HG03457 (cell line): ENCODE measurements around the gene RAN.
"Not testable (repeated sequence)": the region's sequence is repeated elsewhere in the genome, so short reads cannot be mapped to it uniquely, and the experiment has no call there.

Experiments
- ATAC-seq: cut with Tn5 transposase; IDR thresholded peaks from one replicate; pipeline ENCODE4 v1.9.1; 2021; ENCODE audit warnings: moderate number of reproducible peaks; ENCODE audit not compliant: unreplicated experiment

RAN gene

GRCh38 chr12:130877333-130877732 lies 5.5 kb downstream of the RAN start:
- ATAC-seq, result no peak

- no peak for ATAC-seq
These were observed 6.6 kb downstream of the RAN start for GRCh38 chr12:130878193-130879185.

GRCh38 chr12:130879212-130879686 lies 7.4 kb downstream of the RAN start:
- ATAC-seq, result peak; percentile 78

- no peak for ATAC-seq
These were observed 8.0 kb downstream of the RAN start for GRCh38 chr12:130879781-130880389.

- no peak for ATAC-seq
These were observed 8.6 kb downstream of the RAN start for GRCh38 chr12:130880411-130880885.

- ATAC-seq, result no peak
These were observed 9.2 kb downstream of the RAN start for GRCh38 chr12:130881046-130881445.

- no peak for ATAC-seq
These were observed 9.7 kb downstream of the RAN start for GRCh38 chr12:130881548-130881947.

- ATAC-seq, result not testable (repeated sequence)
These were observed 15.3 kb downstream of the RAN start for GRCh38 chr12:130887190-130887589.

GRCh38 chr12:130904064-130904463 lies 32.2 kb downstream of the RAN start:
- ATAC-seq, result no peak

GRCh38 chr12:130904936-130905455 lies 33.1 kb downstream of the RAN start:
- not testable (repeated sequence) for ATAC-seq

- ATAC-seq, result no peak
These were observed 37.2 kb downstream of the RAN start for GRCh38 chr12:130909111-130909510.

- ATAC-seq, result no peak
These were observed 39.3 kb downstream of the RAN start for GRCh38 chr12:130911193-130911592.

- ATAC-seq, result no peak
These were observed 40.1 kb downstream of the RAN start for GRCh38 chr12:130911933-130912332.

GRCh38 chr12:130916241-130916911 lies 44.5 kb downstream of the RAN start:
- ATAC-seq, result no peak

GRCh38 chr12:130917607-130918006 lies 45.7 kb downstream of the RAN start:
- no peak for ATAC-seq

GRCh38 chr12:130919086-130919485 lies 47.2 kb downstream of the RAN start:
- ATAC-seq, result no peak

GRCh38 chr12:130920119-130920703 lies 48.3 kb downstream of the RAN start:
- no peak for ATAC-seq

- no peak for ATAC-seq
These were observed 49.0 kb downstream of the RAN start for GRCh38 chr12:130920723-130921381.

- no peak for ATAC-seq
These were observed 50.7 kb downstream of the RAN start for GRCh38 chr12:130922511-130922953.
